HG02885 (cell line): Measurements from ENCODE around the gene SURF1.
"Not testable (repeated sequence)": the region's sequence is repeated elsewhere in the genome, so short reads cannot be mapped to it uniquely, and the experiment has no call there.

Experiments used
- ATAC-seq: cut with Tn5 transposase; IDR thresholded peaks from one replicate; pipeline ENCODE4 v1.9.1; 2021; ENCODE audit warnings: mild to moderate bottlenecking; ENCODE audit not compliant: unreplicated experiment, poor library complexity

SURF1 gene, protein sequence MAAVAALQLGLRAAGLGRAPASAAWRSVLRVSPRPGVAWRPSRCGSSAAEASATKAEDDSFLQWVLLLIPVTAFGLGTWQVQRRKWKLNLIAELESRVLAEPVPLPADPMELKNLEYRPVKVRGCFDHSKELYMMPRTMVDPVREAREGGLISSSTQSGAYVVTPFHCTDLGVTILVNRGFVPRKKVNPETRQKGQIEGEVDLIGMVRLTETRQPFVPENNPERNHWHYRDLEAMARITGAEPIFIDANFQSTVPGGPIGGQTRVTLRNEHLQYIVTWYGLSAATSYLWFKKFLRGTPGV

DNA sequence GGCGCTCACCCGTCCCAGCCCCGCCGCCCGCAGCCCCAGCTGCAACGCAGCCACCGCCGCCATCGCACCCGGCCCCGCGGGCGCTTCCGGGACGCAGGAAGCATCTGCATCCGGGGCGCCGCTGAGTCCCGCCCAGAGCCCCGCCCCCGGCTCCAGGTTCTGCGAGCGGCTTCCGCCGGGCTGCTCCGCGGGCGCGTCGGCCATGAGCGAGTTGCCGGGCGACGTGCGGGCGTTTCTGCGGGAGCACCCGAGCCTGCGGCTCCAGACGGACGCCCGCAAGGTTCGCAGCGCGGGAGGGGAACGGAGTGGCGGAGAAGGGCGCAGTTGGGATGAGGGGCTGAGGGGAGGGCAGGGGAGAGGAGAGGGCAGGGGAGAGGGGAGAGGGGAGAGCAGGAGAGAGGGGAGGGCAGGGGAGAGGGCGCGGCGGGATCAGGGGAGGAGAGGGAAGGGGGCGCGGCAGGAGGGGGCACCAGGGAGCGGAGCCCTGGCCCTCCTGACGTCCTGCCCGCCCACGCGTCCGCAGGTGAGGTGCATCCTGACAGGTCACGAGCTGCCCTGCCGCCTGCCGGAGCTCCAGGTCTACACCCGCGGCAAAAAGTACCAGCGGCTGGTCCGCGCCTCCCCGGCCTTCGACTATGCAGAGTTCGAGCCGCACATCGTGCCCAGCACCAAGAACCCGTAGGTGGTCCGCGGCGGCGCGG is at the start of gene SURF1, which contains the start of gene SURF2:
TSS of gene SURF1 (minus strand) at position 97 of the 701 bp plus-strand sequence. CDS start at position 63, 34 bp downstream.
TSS of gene SURF2 (plus strand) at position 160 of the 701 bp plus-strand sequence. CDS start at position 203, 43 bp downstream.
- peak; percentile 80 for ATAC-seq

GRCh38 chr9:133405508-133406438 is 49.5 kb upstream of the SURF1 start:
- no peak for ATAC-seq

DNA sequence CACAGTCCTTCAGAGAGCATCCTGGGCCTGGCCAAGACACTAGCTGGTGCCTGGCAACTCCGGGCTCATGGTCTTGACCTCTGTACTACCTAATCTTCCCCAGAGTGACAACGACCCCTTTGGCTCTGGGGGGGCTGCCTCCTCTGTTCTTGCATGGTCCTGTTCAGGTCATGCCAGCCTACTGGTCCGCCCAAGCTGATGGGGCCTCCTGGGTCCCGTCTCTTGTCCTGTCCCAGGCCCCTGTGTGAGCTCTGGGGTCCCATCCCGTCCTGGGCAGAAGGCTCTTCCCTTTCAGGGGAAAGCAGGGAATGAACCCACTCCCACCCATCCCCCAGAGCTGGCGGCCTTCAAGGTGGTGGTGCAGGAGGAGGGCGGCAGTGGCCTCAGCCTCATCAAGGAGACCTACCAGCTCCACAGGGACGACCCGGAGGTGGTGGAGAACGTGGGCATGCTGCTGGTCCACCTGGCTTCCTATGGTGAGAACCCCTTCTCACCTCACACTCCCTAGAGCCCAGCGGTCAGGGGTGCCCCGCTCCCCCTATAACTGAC is 48.2 kb upstream of the SURF1 start:
- ATAC-seq = no peak

- no peak for ATAC-seq
These were observed 47.6 kb upstream of the SURF1 start for GRCh38 chr9:133403766-133404453.

DNA sequence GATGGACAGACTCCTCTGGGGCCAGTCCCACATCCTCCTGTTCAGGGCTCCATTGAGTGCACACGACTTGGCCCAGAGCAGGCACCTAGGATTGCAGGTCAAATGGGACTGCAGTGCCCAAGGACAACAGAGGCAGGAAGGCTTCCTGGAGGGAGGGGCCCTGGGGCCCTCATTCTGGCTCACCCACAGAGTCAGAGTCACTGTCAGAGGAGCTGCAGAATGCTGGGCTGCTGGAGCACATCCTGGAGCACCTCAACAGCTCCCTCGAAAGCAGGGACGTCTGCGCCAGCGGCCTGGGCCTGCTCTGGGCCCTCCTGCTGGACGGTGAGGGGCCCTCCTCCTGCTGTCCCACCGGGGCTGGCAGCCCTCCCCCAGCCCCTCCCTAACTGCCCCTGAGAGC is 46.4 kb upstream of the SURF1 start:
- no peak for ATAC-seq

GRCh38 chr9:133401588-133401987 is 45.3 kb upstream of the SURF1 start:
- no peak for ATAC-seq

- ATAC-seq = no peak
These were observed 44.0 kb upstream of the SURF1 start for GRCh38 chr9:133400292-133400691.

DNA sequence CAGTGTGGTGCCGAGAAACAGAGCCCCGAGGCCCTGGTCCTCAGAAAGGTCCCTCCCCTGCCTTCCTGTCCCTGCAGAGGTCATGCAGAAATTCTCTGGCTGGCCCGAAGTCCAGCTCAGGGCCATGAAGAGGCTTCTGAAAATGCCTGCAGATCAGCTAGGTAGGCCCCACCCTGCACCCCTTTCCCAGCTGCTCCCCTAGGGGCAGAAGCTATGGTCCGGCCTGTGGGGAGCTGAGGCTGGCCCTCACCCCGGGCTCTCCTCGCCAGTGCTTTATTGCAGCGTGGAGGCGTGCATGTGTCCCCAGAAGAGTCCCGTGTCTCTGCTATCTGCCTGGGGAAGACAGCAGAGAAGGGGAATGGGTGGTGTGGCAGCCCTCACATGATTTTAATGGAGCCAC is 41.6 kb upstream of the SURF1 start:
- no peak for ATAC-seq

GRCh38 chr9:133397370-133397769 is 41.1 kb upstream of the SURF1 start:
- ATAC-seq = no peak

GRCh38 chr9:133396952-133397351 is 40.7 kb upstream of the SURF1 start:
- ATAC-seq = no peak

DNA sequence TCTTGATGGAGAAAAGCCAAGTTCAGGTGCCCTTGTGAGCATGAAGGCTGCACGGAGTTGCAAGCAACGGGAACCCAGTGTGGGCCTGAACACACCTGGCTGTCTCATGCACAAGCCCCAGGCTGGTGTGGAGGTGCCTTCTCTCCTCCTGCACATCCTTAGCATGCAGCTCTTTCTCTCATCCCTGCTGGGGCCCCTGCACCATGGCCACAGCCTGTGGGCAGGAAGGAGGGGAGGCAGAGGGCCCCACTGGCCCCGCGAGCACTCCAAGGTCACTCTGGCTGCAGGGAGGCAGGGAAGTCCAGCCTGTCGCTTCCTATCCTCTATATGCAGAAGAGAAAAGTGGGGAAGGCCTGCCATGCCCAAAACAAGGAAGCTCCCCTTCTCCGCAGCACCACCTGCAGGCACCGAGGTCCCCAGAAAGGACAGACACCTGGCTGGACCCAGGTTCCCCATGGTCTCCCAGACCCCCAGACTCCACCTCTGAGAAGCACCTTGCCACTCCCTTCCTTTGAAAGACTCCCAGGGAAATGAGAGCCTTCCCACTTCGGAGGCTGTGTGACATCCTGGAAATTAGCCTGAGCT is 38.5 kb upstream of the SURF1 start:
- ATAC-seq = no peak

DNA sequence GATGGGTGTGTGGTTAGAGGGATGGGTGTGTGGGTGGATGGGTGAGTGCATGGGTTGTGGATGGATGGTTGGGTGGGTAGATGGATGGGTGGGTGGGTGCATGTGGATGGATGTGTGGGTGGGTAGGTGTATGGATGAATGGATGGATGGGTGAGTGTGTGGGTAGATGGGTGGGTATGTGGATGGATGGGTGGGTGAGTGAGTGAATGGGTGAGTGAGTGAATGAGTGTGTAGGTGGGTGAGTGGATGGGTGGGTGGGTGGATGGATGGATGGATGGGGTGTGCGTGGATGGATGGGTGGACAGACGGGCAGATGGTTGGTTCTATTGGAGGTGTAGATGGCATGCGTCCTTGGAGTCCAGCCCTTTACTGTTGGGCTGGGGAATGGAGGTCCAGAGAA is 37.1 kb upstream of the SURF1 start:
- ATAC-seq = no peak

DNA sequence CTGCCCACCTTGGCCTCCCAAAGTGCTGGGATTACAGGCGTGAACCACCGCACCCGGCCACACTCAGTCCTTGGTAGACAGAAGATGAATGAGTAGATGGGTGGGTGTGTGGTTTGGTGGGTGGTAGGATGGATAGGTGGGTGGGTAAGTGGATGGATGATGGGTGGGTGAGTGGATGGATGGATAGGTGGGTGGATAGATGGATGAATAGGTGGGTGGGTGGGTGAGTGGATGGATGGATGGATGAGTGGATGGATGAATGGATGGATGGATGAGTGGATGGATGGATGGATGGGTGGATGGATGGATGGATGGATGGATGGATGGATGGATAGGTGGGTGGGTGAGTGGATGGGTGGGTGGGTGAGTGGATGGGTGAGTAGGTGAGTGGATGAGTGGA is 36.0 kb upstream of the SURF1 start:
- not testable (repeated sequence) for ATAC-seq

GRCh38 chr9:133391449-133391848 is 35.2 kb upstream of the SURF1 start:
- not testable (repeated sequence) for ATAC-seq

DNA sequence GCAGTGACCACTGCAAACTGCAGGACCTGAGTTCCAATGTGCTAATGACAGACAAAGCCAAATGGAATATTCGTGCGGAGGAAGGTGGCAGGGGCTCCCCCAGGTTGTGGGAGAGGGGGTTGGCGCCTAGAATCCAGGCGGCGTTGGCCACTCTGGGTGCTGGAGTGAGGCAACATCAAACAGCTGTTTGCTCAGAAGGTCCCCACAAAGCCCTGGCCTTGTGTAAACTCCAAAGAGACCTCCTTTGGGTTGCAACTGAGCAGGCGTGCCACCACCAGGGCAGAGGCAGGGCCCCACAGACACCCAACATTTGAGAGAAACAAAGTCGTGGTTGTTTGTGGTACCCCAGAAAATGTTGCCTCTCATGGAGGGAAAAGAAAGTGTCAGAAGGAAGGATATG is 34.4 kb upstream of the SURF1 start:
- ATAC-seq = no peak

DNA sequence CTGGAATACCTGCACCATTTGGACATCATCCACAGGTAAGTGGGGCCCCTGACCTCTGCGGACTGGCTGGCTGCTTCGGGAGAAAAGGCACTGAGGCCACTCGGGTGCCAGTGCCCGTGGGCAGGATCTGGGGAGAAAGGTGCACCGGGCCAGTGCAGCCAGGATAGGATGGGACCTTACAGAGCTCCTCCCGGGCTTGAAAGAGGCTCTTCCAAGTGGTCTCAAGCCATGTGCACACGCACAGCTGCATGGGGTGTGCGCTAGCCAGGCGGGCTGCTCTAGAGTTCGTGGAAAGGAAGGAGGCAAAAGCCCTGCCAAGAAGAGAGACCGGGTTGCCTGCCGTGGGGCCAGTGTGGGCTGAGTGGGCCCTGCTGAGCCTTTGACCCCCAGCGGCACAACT is 33.3 kb upstream of the SURF1 start:
- no peak for ATAC-seq

GRCh38 chr9:133389025-133389557 is 32.8 kb upstream of the SURF1 start:
- no peak for ATAC-seq

DNA sequence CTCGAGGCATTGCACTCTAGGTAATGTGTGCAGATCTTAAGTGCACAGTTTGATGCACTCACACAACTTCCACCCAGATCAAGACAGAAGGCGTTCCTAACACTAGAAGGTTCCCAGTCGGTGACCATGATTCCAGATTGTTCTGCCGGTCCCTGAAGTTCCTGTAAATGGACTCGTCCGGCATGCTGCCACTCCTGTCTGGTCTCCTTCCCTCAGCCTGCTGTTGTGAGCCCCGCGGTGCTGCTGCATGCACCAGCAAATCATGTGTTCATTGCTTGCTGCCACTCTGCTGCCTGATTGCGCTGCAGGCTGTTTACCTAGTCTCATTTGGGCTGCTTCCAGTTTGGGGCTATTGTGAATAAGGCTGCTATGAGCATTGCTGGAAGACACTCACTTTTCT is 31.4 kb upstream of the SURF1 start:
- ATAC-seq = no peak

GRCh38 chr9:133386338-133386737 is 30.1 kb upstream of the SURF1 start:
- no peak for ATAC-seq
